Measurements from ENCODE around the gene RALGDS.

- TF ChIP-seq CTCF (conservative IDR thresholded peaks at IDR 0.05): no peak
- TF ChIP-seq EZH2 (IDR thresholded peaks at IDR 0.05; ENCODE audit: low read depth): no peak
These were observed 53.2 kb downstream of the RALGDS start for GRCh38 chr9:133067813-133068212.

Measured in PC-9 (cell line).